ENCODE measurements around the gene TTC34. TPM values are rescaled to one million over a fixed set of nuclear protein-coding genes. Genes with fewer than 3 reads are reported as not detected.

TTC34 gene
- total and polyA plus RNA-seq, 9 of the 15 experiments (the other 6 are each of a cell fraction or from before 2014, with no cell fraction given), result 0.03 to 0.38 (median 0.05) TPM; not detected in 2

- TF ChIP-seq ZNF133 (CRISPR knock-in tag; IDR thresholded peaks at IDR 0.05) (no peak), MGA (IDR thresholded peaks at IDR 0.05) (no peak), MTA1 (IDR thresholded peaks at IDR 0.05; ENCODE audit: borderline replicate concordance) (no peak)
Measured at GRCh38 chr1:2803086-2803930, 1.8 kb upstream of the TTC34 start (continued).
